Measurements from ENCODE around the gene SLFN13. TPM values are rescaled to one million over a fixed set of nuclear protein-coding genes. Genes with fewer than 3 reads are reported as not detected.

SLFN13 gene
- total RNA-seq, 2 experiments from 2014 or later = not detected

- Histone ChIP-seq H3K79me2 (ENCODE audit: insufficient read depth, low read depth, low read length) (no peaks in the 10 kb centered on the region), H3K4me2 (ENCODE audit: low read length) (no peak overlapping the region), H3K27ac (ENCODE audit: low read depth, low read length, poor library complexity, severe bottlenecking) (no peak overlapping the region), H4K20me1 (ENCODE audit: insufficient read depth, low read length) (no peaks in the 10 kb centered on the region), H3K4me3 (ENCODE audit: low read depth, low read length, poor library complexity, severe bottlenecking) (no peak overlapping the region), H3K9me3 (ENCODE audit: low read length) (no peaks in the 10 kb centered on the region), H3K36me3 (ENCODE audit: insufficient read depth, low read length) (no peaks in the 10 kb centered on the region), H2AFZ (ENCODE audit: low read length) (no peak overlapping the region), H3K4me1 (ENCODE audit: insufficient read depth, low read length, poor library complexity, severe bottlenecking) (no peaks in the 10 kb centered on the region), H3K9me2 (ENCODE audit: insufficient read depth, low read length) (no peaks in the 10 kb centered on the region)
- POLR2A ChIA-PET = no interaction called here
- BruUV-seq (replicated peaks) = no TSS peak
- TF ChIP-seq CTCF (conservative IDR thresholded peaks at IDR 0.05; ENCODE audit: low read length) (no peak), EZH2phosphoT487 (IDR thresholded peaks at IDR 0.05; ENCODE audit: borderline replicate concordance, low read depth, low read length) (no peak)
- CTCF ChIA-PET (ENCODE audit: unreplicated experiment) = no interaction called here
- no peak for DNase-seq (ENCODE audit: low spot score)
- intact Hi-C loops (cut with micrococcal nuclease; ENCODE audit: unreplicated experiment) = no loop called here
Measured at GRCh38 chr17:35390156-35390555, 58.4 kb downstream of the SLFN13 start.

GRCh38 chr17:35387496-35387895 is 61.1 kb downstream of the SLFN13 start:
- ChIA-PET POLR2A (no interaction called here), CTCF (ENCODE audit: unreplicated experiment) (no interaction called here)
- no peak overlapping the region for H3K27ac ChIP-seq (ENCODE audit: low read depth, low read length, poor library complexity, severe bottlenecking)

More at GRCh38 chr17:35387496-35387895, 61.1 kb downstream of the SLFN13 start:
- no peak for TF ChIP-seq EZH2phosphoT487 (IDR thresholded peaks at IDR 0.05; ENCODE audit: borderline replicate concordance, low read depth, low read length)
- TF ChIP-seq CTCF (conservative IDR thresholded peaks at IDR 0.05; ENCODE audit: low read length) = no peak
- H3K4me3 ChIP-seq (ENCODE audit: low read depth, low read length, poor library complexity, severe bottlenecking) = no peak overlapping the region
- no peaks in the 10 kb centered on the region for H3K79me2 ChIP-seq (ENCODE audit: insufficient read depth, low read depth, low read length)
- DNase-seq (ENCODE audit: low spot score) = no peak
- H3K36me3 ChIP-seq (ENCODE audit: insufficient read depth, low read length) = no peaks in the 10 kb centered on the region
- intact Hi-C loops (cut with micrococcal nuclease; ENCODE audit: unreplicated experiment) = no loop called here
- no peaks in the 10 kb centered on the region for H4K20me1 ChIP-seq (ENCODE audit: insufficient read depth, low read length)
- H3K9me3 ChIP-seq (ENCODE audit: low read length) = no peaks in the 10 kb centered on the region
- H3K9me2 ChIP-seq (ENCODE audit: insufficient read depth, low read length) = no peaks in the 10 kb centered on the region
- H3K4me1 ChIP-seq (ENCODE audit: insufficient read depth, low read length, poor library complexity, severe bottlenecking) = no peaks in the 10 kb centered on the region
- no peak overlapping the region for H3K4me2 ChIP-seq (ENCODE audit: low read length)
- no TSS peak for BruUV-seq (replicated peaks)
- no peak overlapping the region for H2AFZ ChIP-seq (ENCODE audit: low read length)

Small RNAs within 50 kb of the gene (small RNA-seq; reads per million reads assigned to genes)
- gene AC060766.5 = not detected

Other genes starting within 250 kb of the SLFN13 start
- 0.10 and 0.38 TPM in 2 replicates for gene SLFN5, start 205.7 kb downstream of the SLFN13 start, total RNA-seq (2014; rRNA removed; shearing (Covaris generic))
- 1.1 and 1.3 TPM in 2 replicates for gene SLFN5, start 205.7 kb downstream of the SLFN13 start, total RNA-seq (2022)
- gene SLFN11, start 75.1 kb downstream of the SLFN13 start, total RNA-seq (2014; rRNA removed; shearing (Covaris generic)) = 0.05 TPM in 1 of 2 replicates, not detected in the other
- gene SLFN11, start 75.1 kb downstream of the SLFN13 start, total RNA-seq (2022) = not detected in 2 replicates
- gene SLFN12, start 16.3 kb downstream of the SLFN13 start, total RNA-seq (2014; rRNA removed; shearing (Covaris generic)) = 0.06 TPM in 1 of 2 replicates, not detected in the other
- gene SLFN12, start 16.3 kb downstream of the SLFN13 start, total RNA-seq (2022) = not detected in 2 replicates
- not detected in 2 replicates for gene SLFN12L, start 88.9 kb upstream of the SLFN13 start, total RNA-seq (2014; rRNA removed; shearing (Covaris generic))
- not detected in 2 replicates for gene SLFN12L, start 88.9 kb upstream of the SLFN13 start, total RNA-seq (2022)
- gene SLFN14, start 112.1 kb upstream of the SLFN13 start, total RNA-seq (2014; rRNA removed; shearing (Covaris generic)) = not detected in 2 replicates
- not detected in 2 replicates for gene SLFN14, start 112.1 kb upstream of the SLFN13 start, total RNA-seq (2022)
- gene PEX12, start 129.8 kb upstream of the SLFN13 start, total RNA-seq (2014; rRNA removed; shearing (Covaris generic)) = 4.3 and 6.8 TPM in 2 replicates
- 7.6 and 9.5 TPM in 2 replicates for gene PEX12, start 129.8 kb upstream of the SLFN13 start, total RNA-seq (2022)
- gene AP2B1, start 138.6 kb upstream of the SLFN13 start, total RNA-seq (2014; rRNA removed; shearing (Covaris generic)) = 28.9 and 51.5 TPM in 2 replicates
- gene AP2B1, start 138.6 kb upstream of the SLFN13 start, total RNA-seq (2022) = 76.0 and 82.9 TPM in 2 replicates